ENCODE results near the gene COPS7B. TPM values are rescaled to one million over a fixed set of nuclear protein-coding genes. Genes with fewer than 3 reads are reported as not detected.
A peak's percentile ranks its signal among the peaks of the same experiment; 100 is the strongest.

COPS7B gene
- total RNA-seq, 1 experiment from 2014 or later = 57.1 TPM

DNA sequence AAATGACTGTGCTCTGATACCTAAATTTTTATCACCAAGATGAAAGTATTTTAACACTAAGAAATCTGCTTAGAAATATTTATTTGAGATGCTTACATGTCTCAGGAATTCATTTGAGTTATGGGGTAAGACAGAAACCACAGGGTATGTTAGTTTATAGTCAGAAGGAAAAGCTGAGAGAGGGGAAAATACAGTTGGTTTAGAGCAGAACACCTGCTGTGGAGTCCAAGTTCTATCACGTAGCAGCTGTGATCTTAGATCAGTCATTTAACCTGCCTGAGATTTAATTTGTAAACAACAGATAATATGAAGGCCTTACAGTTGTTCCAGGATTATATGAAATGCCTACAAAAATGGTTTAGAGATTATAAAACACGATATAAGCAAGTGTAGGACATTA is 34.2 kb upstream of the COPS7B start:
- DNase-seq (ENCODE audit: low spot score) (no peak), ATAC-seq (no peak)
- Mint-ChIP-seq H3K27me3 (ENCODE audit: low read depth) (no peaks in the 10 kb centered on the region), H3K4me1 (peaks cover 10% of the 10 kb centered on the region; the same call in 1 of the 2 replicates), H3K36me3 (no peaks in the 10 kb centered on the region), H3K9me3 (no peaks in the 10 kb centered on the region; the same call in 1 of the 2 replicates), H3K27ac (no peak overlapping the region), H3K4me3 (no peak overlapping the region)
- POLR2A ChIA-PET = no interaction called here
- no peak for TF ChIP-seq NR1H2 (CRISPR knock-in tag; IDR thresholded peaks at IDR 0.05)
- TF ChIP-seq ATF3 (CRISPR knock-in tag; conservative IDR thresholded peaks at IDR 0.05) = no peak
- TF ChIP-seq IRF2 (CRISPR knock-in tag; IDR thresholded peaks at IDR 0.05; ENCODE audit: borderline replicate concordance, low read depth) = no peak
- TF ChIP-seq TEAD1 (CRISPR knock-in tag; IDR thresholded peaks at IDR 0.05) = no peak
- TF ChIP-seq MYBL2 (CRISPR knock-in tag; IDR thresholded peaks at IDR 0.05) = no peak
- TF ChIP-seq NR2C2 (CRISPR knock-in tag; IDR thresholded peaks at IDR 0.05) = no peak
- no peak for TF ChIP-seq NR3C1 (CRISPR knock-in tag; conservative IDR thresholded peaks at IDR 0.05; ENCODE audit: low read depth)
- TF ChIP-seq CREB1 (CRISPR knock-in tag; IDR thresholded peaks at IDR 0.05) = no peak
- no peak for TF ChIP-seq MLX (CRISPR knock-in tag; IDR thresholded peaks at IDR 0.05)
- no peak for TF ChIP-seq GABPB1 (CRISPR knock-in tag; IDR thresholded peaks at IDR 0.05)
- no peak for TF ChIP-seq JAZF1 (CRISPR knock-in tag; IDR thresholded peaks at IDR 0.05)
- TF ChIP-seq, protein P1, sequence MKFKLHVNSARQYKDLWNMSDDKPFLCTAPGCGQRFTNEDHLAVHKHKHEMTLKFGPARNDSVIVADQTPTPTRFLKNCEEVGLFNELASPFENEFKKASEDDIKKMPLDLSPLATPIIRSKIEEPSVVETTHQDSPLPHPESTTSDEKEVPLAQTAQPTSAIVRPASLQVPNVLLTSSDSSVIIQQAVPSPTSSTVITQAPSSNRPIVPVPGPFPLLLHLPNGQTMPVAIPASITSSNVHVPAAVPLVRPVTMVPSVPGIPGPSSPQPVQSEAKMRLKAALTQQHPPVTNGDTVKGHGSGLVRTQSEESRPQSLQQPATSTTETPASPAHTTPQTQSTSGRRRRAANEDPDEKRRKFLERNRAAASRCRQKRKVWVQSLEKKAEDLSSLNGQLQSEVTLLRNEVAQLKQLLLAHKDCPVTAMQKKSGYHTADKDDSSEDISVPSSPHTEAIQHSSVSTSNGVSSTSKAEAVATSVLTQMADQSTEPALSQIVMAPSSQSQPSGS (CRISPR knock-in tag; IDR thresholded peaks at IDR 0.05; ENCODE audit: borderline replicate concordance, low read depth) = no peak
- TF ChIP-seq, protein P2, sequence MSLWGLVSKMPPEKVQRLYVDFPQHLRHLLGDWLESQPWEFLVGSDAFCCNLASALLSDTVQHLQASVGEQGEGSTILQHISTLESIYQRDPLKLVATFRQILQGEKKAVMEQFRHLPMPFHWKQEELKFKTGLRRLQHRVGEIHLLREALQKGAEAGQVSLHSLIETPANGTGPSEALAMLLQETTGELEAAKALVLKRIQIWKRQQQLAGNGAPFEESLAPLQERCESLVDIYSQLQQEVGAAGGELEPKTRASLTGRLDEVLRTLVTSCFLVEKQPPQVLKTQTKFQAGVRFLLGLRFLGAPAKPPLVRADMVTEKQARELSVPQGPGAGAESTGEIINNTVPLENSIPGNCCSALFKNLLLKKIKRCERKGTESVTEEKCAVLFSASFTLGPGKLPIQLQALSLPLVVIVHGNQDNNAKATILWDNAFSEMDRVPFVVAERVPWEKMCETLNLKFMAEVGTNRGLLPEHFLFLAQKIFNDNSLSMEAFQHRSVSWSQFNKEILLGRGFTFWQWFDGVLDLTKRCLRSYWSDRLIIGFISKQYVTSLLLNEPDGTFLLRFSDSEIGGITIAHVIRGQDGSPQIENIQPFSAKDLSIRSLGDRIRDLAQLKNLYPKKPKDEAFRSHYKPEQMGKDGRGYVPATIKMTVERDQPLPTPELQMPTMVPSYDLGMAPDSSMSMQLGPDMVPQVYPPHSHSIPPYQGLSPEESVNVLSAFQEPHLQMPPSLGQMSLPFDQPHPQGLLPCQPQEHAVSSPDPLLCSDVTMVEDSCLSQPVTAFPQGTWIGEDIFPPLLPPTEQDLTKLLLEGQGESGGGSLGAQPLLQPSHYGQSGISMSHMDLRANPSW (CRISPR knock-in tag; conservative IDR thresholded peaks at IDR 0.05; ENCODE audit: low read depth) = no peak
- TF ChIP-seq, protein P3, sequence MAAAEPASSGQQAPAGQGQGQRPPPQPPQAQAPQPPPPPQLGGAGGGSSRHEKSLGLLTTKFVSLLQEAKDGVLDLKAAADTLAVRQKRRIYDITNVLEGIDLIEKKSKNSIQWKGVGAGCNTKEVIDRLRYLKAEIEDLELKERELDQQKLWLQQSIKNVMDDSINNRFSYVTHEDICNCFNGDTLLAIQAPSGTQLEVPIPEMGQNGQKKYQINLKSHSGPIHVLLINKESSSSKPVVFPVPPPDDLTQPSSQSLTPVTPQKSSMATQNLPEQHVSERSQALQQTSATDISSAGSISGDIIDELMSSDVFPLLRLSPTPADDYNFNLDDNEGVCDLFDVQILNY (CRISPR knock-in tag; IDR thresholded peaks at IDR 0.05) = no peak
- TF ChIP-seq, protein P4, sequence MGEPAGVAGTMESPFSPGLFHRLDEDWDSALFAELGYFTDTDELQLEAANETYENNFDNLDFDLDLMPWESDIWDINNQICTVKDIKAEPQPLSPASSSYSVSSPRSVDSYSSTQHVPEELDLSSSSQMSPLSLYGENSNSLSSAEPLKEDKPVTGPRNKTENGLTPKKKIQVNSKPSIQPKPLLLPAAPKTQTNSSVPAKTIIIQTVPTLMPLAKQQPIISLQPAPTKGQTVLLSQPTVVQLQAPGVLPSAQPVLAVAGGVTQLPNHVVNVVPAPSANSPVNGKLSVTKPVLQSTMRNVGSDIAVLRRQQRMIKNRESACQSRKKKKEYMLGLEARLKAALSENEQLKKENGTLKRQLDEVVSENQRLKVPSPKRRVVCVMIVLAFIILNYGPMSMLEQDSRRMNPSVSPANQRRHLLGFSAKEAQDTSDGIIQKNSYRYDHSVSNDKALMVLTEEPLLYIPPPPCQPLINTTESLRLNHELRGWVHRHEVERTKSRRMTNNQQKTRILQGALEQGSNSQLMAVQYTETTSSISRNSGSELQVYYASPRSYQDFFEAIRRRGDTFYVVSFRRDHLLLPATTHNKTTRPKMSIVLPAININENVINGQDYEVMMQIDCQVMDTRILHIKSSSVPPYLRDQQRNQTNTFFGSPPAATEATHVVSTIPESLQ (CRISPR knock-in tag; IDR thresholded peaks at IDR 0.05) = no peak
- CTCF ChIA-PET = no interaction called here

DNA sequence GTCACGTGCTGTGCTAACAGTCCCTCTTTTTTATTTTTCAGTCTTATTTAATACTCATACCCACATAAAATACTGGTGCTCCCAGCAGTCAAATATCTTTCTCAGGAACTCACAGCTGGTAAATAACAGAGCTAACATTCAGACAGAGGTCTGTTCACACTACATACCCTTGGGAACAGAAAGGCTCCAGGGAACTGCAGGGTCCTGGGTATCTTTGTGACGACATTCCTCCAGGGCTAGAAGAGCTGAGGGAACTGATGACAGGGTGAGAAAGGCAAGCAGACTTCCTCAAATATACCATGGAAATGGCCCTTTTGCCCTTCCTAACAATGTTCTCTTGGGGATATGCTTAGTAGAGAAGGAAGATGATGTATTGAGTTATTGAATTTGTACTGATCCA is 24.5 kb upstream of the COPS7B start:
- no peak for ATAC-seq
- CTCF ChIA-PET = interaction anchor here (0.7 to 1.2 kb wide), 5 partner anchors 24 to 914 kb away, joined by 3 to 6 read pairs (median 3); partner anchors contain the start of gene COPS7B
- Mint-ChIP-seq H3K27ac (0 out of 2 replicates have a peak overlapping the region, but pooled peaks have one; percentile 37), H3K4me1 (peaks cover 3% of the 10 kb centered on the region; the same call in 1 of the 2 replicates), H3K27me3 (ENCODE audit: low read depth) (no peaks in the 10 kb centered on the region), H3K36me3 (no peaks in the 10 kb centered on the region), H3K9me3 (no peaks in the 10 kb centered on the region), H3K4me3 (no peak overlapping the region)
- POLR2A ChIA-PET = no interaction called here
- DNase-seq (ENCODE audit: low spot score) = no peak
- TF ChIP-seq, protein P5, sequence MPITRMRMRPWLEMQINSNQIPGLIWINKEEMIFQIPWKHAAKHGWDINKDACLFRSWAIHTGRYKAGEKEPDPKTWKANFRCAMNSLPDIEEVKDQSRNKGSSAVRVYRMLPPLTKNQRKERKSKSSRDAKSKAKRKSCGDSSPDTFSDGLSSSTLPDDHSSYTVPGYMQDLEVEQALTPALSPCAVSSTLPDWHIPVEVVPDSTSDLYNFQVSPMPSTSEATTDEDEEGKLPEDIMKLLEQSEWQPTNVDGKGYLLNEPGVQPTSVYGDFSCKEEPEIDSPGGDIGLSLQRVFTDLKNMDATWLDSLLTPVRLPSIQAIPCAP (CRISPR knock-in tag; IDR thresholded peaks at IDR 0.05) = no peak
- TF ChIP-seq PRDM15 (CRISPR knock-in tag; IDR thresholded peaks at IDR 0.05) = no peak
- TF ChIP-seq, protein P6, sequence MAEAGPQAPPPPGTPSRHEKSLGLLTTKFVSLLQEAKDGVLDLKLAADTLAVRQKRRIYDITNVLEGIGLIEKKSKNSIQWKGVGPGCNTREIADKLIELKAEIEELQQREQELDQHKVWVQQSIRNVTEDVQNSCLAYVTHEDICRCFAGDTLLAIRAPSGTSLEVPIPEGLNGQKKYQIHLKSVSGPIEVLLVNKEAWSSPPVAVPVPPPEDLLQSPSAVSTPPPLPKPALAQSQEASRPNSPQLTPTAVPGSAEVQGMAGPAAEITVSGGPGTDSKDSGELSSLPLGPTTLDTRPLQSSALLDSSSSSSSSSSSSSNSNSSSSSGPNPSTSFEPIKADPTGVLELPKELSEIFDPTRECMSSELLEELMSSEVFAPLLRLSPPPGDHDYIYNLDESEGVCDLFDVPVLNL (CRISPR knock-in tag; IDR thresholded peaks at IDR 0.05; ENCODE audit: borderline replicate concordance, low read depth) = no peak
- TF ChIP-seq GTF2I (CRISPR knock-in tag; conservative IDR thresholded peaks at IDR 0.05) = no peak
- no peak for TF ChIP-seq FOXP1 (CRISPR knock-in tag; IDR thresholded peaks at IDR 0.05; ENCODE audit: borderline replicate concordance)
- TF ChIP-seq FOXJ3 (CRISPR knock-in tag; IDR thresholded peaks at IDR 0.05; ENCODE audit: borderline replicate concordance) = no peak

All from WTC11 (cell line).